Stimulated activated CD4-positive, alpha-beta T cell treated with anti-CD3 and anti-CD28 coated beads, Interleukin-15, amount 100 ng/mL, for 1 hour (primary cell): Measurements from ENCODE around the gene COLEC12.

Experiments
- DNase-seq, 2 donors: peaks; one replicate each; pipeline ENCODE4 v3.0.0-alpha.2; 2020; ENCODE audit warnings: low read depth in 1 of 2, low spot score in 1 of 2

COLEC12 gene

GRCh38 chr18:500632-501405, at the start of gene COLEC12:
TSS of gene COLEC12 (minus strand) at chr18:500701. CDS start at chr18:500514, 187 bp downstream.
- no peak for DNase-seq

- no peak for DNase-seq
Measured at GRCh38 chr18:549967-550366, 49.5 kb upstream of the COLEC12 start.

DNA sequence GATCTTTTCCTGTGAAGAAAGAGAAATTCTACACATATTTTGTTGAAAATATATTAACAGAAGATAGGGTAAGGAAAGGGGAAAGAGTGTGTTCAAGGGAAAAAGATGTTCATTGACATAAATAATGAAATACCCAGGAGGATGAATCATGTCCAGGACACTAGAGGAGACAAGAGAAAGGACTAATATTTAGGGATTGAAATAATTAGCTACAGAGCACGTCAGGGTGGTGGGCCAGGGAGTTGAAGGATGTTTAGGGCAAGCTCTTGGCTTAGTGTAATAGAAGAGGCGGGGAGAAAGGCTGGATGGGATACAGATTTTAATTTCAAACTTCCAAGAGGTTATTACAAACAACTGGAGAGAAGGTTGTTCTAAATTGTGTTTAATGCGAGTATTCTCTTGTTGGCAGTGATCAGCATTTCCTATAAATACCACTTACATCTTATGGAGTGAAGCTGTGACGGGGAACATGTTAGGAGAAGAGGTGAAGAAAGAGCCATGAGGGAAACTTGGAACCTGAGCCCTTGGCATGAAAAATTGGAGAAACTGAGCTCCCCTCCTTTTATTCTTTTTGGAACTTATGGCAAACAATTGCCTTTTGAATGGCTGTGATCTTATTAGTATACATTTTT, 43.1 kb upstream of the COLEC12 start:
- DNase-seq, result no peak

DNA sequence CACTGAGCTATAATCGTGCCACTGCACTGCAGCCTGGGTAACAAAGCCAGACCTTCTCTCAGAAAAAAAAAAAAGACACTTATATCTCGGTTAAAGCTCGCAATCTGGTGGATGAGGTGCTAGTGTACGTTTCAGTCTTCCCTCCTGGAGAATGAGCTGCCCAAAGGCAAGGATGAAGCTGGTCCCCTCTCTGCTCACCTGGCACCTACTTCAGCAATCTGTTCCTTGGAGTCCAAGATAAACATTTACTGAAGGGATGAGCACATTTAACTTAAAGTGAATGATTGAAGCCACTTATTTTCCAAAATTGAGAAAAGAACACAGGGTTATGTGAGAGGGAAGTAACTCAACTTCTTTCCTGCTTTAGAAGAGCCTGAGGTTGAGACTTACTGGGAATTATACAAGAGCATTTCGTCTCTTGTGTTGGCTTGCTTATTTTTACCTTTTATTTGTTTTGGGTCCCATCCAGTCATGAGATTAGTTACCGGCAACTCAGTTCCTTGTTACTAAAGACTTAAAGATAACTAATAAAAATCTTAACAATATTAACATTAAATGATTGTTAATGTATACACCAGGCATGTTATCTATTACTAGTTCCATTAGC, 33.6 kb upstream of the COLEC12 start:
- DNase-seq, result no peak

GRCh38 chr18:532632-533031, 32.1 kb upstream of the COLEC12 start:
- DNase-seq, result no peak

DNA sequence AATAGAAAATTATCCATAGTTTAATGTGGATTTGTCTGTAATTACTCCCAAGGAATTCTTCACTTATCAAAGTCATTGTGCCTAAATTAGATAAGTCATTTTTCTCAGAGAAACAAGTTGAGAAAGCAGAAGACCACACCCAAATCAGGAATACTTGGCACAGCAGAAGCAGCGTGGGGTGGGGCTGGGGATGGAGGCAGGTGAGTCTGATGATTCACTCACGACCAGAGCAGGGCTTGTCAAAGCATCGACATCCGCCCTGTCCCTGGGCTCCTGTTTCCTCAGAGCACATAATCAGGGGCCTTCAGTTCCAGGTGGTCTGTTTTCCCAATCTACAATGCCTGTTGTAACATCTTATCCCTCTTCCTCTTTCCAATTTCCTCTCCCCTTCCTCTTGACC, 31.5 kb upstream of the COLEC12 start:
- DNase-seq, result no peak

GRCh38 chr18:527146-527545, 26.6 kb upstream of the COLEC12 start:
- no peak for DNase-seq

GRCh38 chr18:526681-527080, 26.2 kb upstream of the COLEC12 start:
- DNase-seq, result no peak

DNA sequence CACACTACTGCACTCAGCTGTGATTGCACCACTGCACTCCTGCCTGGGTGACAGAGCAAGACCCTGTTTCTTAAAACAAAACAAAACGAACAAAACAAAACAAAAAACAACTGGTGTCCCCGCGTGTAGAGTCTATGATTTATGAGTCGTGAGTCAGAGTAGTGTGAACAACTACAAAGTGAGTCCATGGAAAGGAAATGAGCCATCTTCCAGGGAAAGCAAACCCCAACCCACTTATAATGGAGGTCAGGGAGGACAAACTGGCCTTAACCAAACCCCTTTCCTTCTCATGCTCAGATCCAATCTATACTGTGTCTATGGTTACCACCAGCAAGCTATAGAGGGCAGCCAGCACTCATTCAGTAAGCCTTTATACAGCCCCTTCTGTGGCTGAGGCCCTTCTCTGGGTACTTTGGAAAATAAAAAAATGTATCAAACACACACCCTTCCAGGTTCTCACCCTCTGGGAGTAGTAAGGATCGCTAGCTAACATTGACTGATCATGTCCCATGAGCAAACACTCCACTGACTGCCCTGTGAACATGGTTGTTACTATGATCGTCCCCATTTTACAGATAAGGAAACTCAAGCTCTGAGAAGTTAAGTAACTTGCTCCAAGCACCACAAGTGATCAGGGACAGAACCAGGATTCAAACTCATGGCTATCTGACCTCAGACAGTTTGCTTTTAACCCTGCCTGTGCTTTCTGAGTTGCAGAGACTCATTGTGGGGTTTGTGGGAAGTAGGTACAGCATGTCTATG, 24.7 kb upstream of the COLEC12 start:
- DNase-seq, result no peak

DNA sequence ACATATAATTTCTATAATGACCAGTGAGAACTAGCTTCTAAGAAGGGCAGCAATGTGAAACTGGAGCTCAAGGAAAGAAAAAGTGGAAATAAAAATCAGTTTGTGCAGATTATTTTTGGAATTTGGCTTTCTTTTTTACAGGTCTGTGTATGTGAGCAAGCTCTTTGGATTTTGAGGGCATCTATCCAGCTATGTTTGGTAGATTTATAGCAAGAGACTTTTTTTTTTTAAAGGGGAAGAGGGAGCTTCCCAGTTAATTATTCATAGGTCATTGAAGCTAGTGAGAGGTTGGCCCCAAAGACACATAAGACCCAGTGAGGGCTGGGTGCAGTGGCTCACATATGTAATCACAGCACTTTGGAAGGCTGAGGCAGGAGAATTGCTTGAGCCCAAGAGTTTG, 24.0 kb upstream of the COLEC12 start:
- no peak for DNase-seq

GRCh38 chr18:523561-523960, 23.1 kb upstream of the COLEC12 start:
- DNase-seq, result no peak

DNA sequence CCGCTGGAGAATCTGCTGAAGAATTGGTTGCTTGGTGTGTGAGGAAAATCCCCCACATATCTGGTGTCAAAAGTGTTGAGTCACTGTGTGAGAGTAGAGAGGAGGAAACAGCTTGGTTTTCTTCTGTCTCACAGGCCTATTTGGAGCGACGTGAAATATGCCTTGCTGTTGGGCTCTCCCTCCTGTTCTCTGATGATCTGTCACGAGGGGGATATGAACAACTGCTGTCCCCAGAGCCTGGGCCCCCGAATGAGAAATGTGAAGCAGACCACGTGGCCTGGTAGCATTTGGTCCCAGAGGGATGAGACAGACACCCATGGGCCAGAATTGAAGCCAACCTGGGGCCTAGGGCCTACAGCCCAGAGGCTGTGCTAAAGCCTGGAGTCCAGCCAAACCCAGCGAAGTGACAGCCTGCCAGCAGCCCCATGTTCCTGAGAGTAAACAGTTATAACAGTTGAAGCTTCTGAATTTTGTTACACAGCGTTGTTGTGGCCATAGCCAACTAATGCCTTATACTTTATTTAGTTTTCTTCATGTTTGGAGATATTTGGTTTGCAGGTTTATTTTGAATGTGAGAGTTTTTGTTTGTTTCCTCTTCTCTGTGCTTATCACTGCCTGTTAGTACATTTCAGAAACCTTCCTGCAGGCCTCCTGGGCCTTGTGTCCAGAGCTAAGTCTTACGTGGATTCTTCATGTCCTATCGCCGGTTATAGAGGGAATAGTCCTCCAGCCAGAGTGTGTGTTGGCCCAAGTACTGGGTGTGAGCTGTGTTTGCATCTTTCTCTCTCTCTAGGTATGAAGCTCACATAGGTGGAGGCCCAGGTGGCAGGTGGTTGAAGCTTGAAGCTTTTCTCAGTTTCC, 18.7 kb upstream of the COLEC12 start:
- DNase-seq, result no peak

- no peak for DNase-seq
Measured at GRCh38 chr18:518081-518480, 17.6 kb upstream of the COLEC12 start.

- DNase-seq, result no peak
Measured at GRCh38 chr18:515838-516237, 15.3 kb upstream of the COLEC12 start.

DNA sequence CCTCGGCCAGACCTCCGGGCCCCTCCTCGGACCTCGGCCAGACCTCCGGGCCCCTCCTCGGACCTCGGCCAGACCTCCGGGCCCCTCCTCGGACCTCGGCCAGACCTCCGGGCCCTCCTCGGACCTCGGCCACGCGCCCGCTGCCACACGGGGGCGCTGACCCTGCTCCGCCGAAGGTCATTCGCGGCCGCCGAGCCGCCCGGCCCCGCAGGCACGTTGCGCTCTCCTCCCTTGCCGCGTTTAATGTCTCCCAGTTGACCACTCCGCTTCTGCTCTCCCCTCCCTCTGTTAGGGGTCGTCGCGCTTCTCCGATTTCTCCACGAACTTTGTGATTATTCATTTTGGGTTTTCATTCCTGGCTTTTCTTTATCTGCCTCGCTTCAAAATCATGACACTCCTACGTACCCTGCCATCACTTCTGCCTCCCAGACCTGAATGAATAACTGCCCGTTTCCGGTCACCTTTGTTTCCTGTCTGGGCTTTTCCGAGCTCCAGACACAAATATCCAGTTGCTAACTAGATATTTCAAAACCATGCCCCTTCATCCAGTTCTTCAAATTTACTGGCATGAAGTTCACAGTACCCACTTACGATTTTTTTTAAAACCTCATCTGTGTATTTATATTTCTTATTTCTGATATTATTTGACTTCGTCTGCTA, 14.8 kb upstream of the COLEC12 start:
- no peak for DNase-seq

DNA sequence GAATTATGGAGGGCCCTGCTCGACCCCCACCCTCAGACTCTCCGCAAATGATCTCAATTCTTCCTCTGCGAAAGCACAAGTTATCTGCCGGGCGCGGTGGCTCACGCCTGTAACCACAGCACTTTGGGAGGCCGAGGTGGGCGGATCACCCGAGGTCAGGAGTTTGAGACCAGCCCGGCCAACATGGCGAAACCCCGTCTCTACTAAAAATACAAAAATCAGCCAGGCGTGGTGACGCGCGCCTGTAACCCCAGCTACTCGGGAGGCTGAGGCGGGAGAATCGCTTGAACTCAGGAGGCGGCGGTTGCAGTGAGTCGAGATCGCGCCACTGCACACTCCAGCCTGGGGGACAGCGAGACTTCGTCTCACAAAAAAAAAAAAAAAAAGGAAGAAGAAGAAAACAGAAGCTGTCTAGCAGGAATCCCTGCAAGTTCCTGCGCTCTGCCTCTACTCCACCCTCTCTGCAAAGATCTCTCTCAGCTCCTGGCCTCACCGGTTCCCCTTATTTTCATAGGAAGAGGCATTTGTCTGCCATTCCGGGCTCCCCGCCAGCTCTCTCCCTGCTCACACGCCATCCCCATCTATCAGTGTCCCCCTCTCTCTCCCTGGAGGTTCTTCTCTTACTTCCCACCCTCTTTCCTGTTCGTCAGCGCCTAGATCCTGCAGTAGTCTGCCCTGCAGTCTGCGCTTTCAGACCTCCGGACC, 13.5 kb upstream of the COLEC12 start:
- no peak for DNase-seq

- DNase-seq, result no peak
Measured at GRCh38 chr18:512957-513356, 12.5 kb upstream of the COLEC12 start.

DNA sequence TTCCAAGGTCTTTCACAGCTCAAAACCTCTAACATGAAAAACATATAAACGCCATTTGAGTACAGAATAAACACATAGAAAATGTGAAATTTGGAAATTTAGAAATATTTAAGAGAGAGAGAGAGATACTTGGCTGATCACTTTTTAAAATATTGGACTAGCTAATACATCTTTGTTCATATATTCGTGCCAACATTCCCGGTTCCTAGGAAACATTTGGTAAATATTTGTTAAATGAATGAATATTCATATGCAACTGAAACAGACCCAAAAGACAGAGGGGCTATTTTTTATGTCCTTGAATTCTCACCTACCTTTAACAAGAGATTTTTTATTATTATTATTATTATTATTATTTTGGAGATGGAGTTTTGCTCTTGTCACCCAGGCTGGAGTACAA, 8.3 kb upstream of the COLEC12 start:
- DNase-seq, result no peak

DNA sequence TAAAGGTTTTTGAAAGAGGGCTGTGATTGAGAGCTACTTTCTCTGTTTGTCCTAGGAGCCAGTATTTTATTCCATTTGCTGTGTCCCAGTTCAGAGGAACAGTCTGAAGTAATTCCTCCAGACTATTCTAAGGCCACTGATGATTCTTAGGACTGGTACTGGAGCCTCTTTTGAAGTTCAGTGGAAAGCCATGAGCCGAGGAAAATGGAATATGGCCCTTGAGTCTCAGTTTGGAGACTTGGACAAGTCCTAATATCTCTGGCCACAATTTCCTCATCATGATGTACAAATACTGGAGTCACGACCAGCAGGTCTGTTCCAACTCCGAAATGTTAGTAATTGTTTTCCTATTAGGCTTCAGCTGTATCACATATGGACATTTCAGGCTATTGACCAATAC, 7.1 kb upstream of the COLEC12 start:
- DNase-seq, result no peak

DNA sequence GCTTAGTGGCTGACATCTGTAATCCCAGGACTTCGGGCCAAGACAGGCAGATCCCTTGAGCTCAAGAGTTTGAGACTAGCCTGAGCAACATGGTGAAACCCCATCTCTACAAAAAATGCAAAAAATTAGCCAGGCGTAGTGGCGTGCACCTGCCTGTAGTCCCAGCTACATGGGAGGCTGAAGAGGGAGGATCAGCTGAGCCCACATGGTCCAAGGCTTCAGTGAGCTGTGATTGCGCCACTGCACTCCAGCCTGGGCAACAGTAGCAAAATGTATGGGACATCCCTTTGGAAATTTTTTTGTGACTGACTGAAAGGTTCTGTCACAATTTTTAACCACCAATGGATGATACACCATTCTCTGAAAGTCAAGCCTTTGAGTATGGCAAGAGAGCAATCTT, 6.3 kb upstream of the COLEC12 start:
- DNase-seq, result no peak
